ENCODE measurements around the gene CCDC106. TPM values are rescaled to one million over a fixed set of nuclear protein-coding genes. Genes with fewer than 3 reads are reported as not detected.

The CCDC106 gene
- total and polyA plus RNA-seq, 4 donors: 7.2 to 19.0 (median 10.5) TPM

- H3K4me1 ChIP-seq (ENCODE audit: control insufficient read depth in 1 of 2, insufficient read depth in 2 of 2, low read length in 2 of 2): no peaks in the 10 kb centered on the region
- H3K27me3 ChIP-seq (ENCODE audit: control insufficient read depth in 1 of 2, insufficient read depth in 2 of 2, low read length in 1 of 2): no peaks in the 10 kb centered on the region
- no peak overlapping the region for H3K4me3 ChIP-seq (ENCODE audit: low read length in 2 of 2)
- H3K27ac ChIP-seq (ENCODE audit: low read depth in 1 of 2, low read length in 2 of 2): no peak overlapping the region
- WGBS, 2 donors: 44 to 46% methylated on average over 11 of the region's 11 CpGs
- no peak for ATAC-seq (ENCODE audit: low FRiP score)
- no peaks in the 10 kb centered on the region for H3K36me3 ChIP-seq (ENCODE audit: control insufficient read depth in 1 of 2, insufficient read depth in 2 of 2, low read length in 1 of 2)
- no peaks in the 10 kb centered on the region for H3K9me3 ChIP-seq (ENCODE audit: control insufficient read depth, low read length)
- intact Hi-C loops (cut with DNase I): no loop called here
- DNase-seq: no peak
These were observed 23.0 kb upstream of the CCDC106 start for GRCh38 chr19:55625004-55625326.

- Histone ChIP-seq H3K36me3 (ENCODE audit: control insufficient read depth in 1 of 2, insufficient read depth in 2 of 2, low read length in 1 of 2) (no peaks in the 10 kb centered on the region), H3K4me1 (ENCODE audit: control insufficient read depth in 1 of 2, insufficient read depth in 2 of 2, low read length in 2 of 2) (no peaks in the 10 kb centered on the region), H3K27ac (ENCODE audit: low read depth in 1 of 2, low read length in 2 of 2) (no peak overlapping the region), H3K9me3 (ENCODE audit: control insufficient read depth, low read length) (no peaks in the 10 kb centered on the region), H3K4me3 (ENCODE audit: low read length in 2 of 2) (no peak overlapping the region), H3K27me3 (ENCODE audit: control insufficient read depth in 1 of 2, insufficient read depth in 2 of 2, low read length in 1 of 2) (no peaks in the 10 kb centered on the region)
- DNase-seq (no peak), ATAC-seq (ENCODE audit: low FRiP score) (no peak)
- WGBS, 2 donors: 88 to 90% methylated on average over 11 of the region's 11 CpGs
- intact Hi-C loops (cut with DNase I): no loop called here
These were observed 21.7 kb upstream of the CCDC106 start for GRCh38 chr19:55626350-55626749.

GRCh38 chr19:55632463-55632834 is 15.6 kb upstream of the CCDC106 start:
- Histone ChIP-seq H3K9me3 (ENCODE audit: control insufficient read depth, low read length) (no peaks in the 10 kb centered on the region), H3K36me3 (ENCODE audit: control insufficient read depth in 1 of 2, insufficient read depth in 2 of 2, low read length in 1 of 2) (no peaks in the 10 kb centered on the region), H3K4me1 (ENCODE audit: control insufficient read depth in 1 of 2, insufficient read depth in 2 of 2, low read length in 2 of 2) (no peaks in the 10 kb centered on the region), H3K4me3 (ENCODE audit: low read length in 2 of 2) (no peak overlapping the region), H3K27ac (ENCODE audit: low read depth in 1 of 2, low read length in 2 of 2) (peak overlapping the region in 1 of 2 donors; percentile 1), H3K27me3 (ENCODE audit: control insufficient read depth in 1 of 2, insufficient read depth in 2 of 2, low read length in 1 of 2) (no peaks in the 10 kb centered on the region)
- WGBS, 2 donors: 6 to 7% methylated on average over 3 of the region's 3 CpGs
- DNase-seq: peak in 1 of 2 donors; percentile 84
- intact Hi-C loops (cut with DNase I): loop anchor here (5.0 kb wide), 1 partner anchor 115 kb away; no protein-coding TSS in a partner anchor
- ATAC-seq (ENCODE audit: low FRiP score): peak; percentile 85

GRCh38 chr19:55633861-55634260 is 14.2 kb upstream of the CCDC106 start:
- ATAC-seq (ENCODE audit: low FRiP score): no peak
- Histone ChIP-seq H3K27me3 (ENCODE audit: control insufficient read depth in 1 of 2, insufficient read depth in 2 of 2, low read length in 1 of 2) (no peaks in the 10 kb centered on the region), H3K27ac (ENCODE audit: low read depth in 1 of 2, low read length in 2 of 2) (no peak overlapping the region), H3K4me3 (ENCODE audit: low read length in 2 of 2) (no peak overlapping the region), H3K4me1 (ENCODE audit: control insufficient read depth in 1 of 2, insufficient read depth in 2 of 2, low read length in 2 of 2) (no peaks in the 10 kb centered on the region), H3K36me3 (ENCODE audit: control insufficient read depth in 1 of 2, insufficient read depth in 2 of 2, low read length in 1 of 2) (no peaks in the 10 kb centered on the region), H3K9me3 (ENCODE audit: control insufficient read depth, low read length) (no peaks in the 10 kb centered on the region)
- intact Hi-C loops (cut with DNase I): loop anchor here (5.0 kb wide), 1 partner anchor 117 kb away; no protein-coding TSS in a partner anchor
- DNase-seq: no peak
- WGBS, 2 donors: 76 to 83% methylated on average over 8 of the region's 8 CpGs

GRCh38 chr19:55635334-55635717 is 12.7 kb upstream of the CCDC106 start:
- intact Hi-C loops (cut with DNase I): no loop called here
- DNase-seq: peak in 1 of 2 donors; percentile 50
- Histone ChIP-seq H3K4me3 (ENCODE audit: low read length in 2 of 2) (peak overlapping the region; percentile 75 to 85), H3K9me3 (ENCODE audit: control insufficient read depth, low read length) (no peaks in the 10 kb centered on the region), H3K27me3 (ENCODE audit: control insufficient read depth in 1 of 2, insufficient read depth in 2 of 2, low read length in 1 of 2) (no peaks in the 10 kb centered on the region), H3K36me3 (ENCODE audit: control insufficient read depth in 1 of 2, insufficient read depth in 2 of 2, low read length in 1 of 2) (no peaks in the 10 kb centered on the region), H3K4me1 (ENCODE audit: control insufficient read depth in 1 of 2, insufficient read depth in 2 of 2, low read length in 2 of 2) (no peaks in the 10 kb centered on the region), H3K27ac (ENCODE audit: low read depth in 1 of 2, low read length in 2 of 2) (peak overlapping the region; percentile 45 to 93)
- WGBS, 2 donors: 3 to 7% methylated on average over 9 of the region's 9 CpGs
- ATAC-seq (ENCODE audit: low FRiP score): peak; percentile 11

GRCh38 chr19:55635856-55636440 is 12.1 kb upstream of the CCDC106 start:
- Histone ChIP-seq H3K27ac (ENCODE audit: low read depth in 1 of 2, low read length in 2 of 2) (peak overlapping the region; percentile 45 to 93), H3K9me3 (ENCODE audit: control insufficient read depth, low read length) (no peaks in the 10 kb centered on the region), H3K36me3 (ENCODE audit: control insufficient read depth in 1 of 2, insufficient read depth in 2 of 2, low read length in 1 of 2) (no peaks in the 10 kb centered on the region), H3K27me3 (ENCODE audit: control insufficient read depth in 1 of 2, insufficient read depth in 2 of 2, low read length in 1 of 2) (no peaks in the 10 kb centered on the region), H3K4me3 (ENCODE audit: low read length in 2 of 2) (peak overlapping the region; percentile 75 to 85), H3K4me1 (ENCODE audit: control insufficient read depth in 1 of 2, insufficient read depth in 2 of 2, low read length in 2 of 2) (no peaks in the 10 kb centered on the region)
- intact Hi-C loops (cut with DNase I): no loop called here
- ATAC-seq (ENCODE audit: low FRiP score): no peak
- peak in 1 of 2 donors; percentile 25 for DNase-seq
- WGBS, 2 donors: 60 to 66% methylated on average over 7 of the region's 7 CpGs

GRCh38 chr19:55636723-55637122 is 11.3 kb upstream of the CCDC106 start:
- no peaks in the 10 kb centered on the region for H3K4me1 ChIP-seq (ENCODE audit: control insufficient read depth in 1 of 2, insufficient read depth in 2 of 2, low read length in 2 of 2)
- intact Hi-C loops (cut with DNase I): no loop called here

GRCh38 chr19:55637534-55637933 is 10.5 kb upstream of the CCDC106 start:
- WGBS, 2 donors: 74 to 80% methylated on average over 11 of the region's 11 CpGs
- Histone ChIP-seq H3K27me3 (ENCODE audit: control insufficient read depth in 1 of 2, insufficient read depth in 2 of 2, low read length in 1 of 2) (no peaks in the 10 kb centered on the region), H3K36me3 (ENCODE audit: control insufficient read depth in 1 of 2, insufficient read depth in 2 of 2, low read length in 1 of 2) (no peaks in the 10 kb centered on the region), H3K4me1 (ENCODE audit: control insufficient read depth in 1 of 2, insufficient read depth in 2 of 2, low read length in 2 of 2) (no peaks in the 10 kb centered on the region), H3K27ac (ENCODE audit: low read depth in 1 of 2, low read length in 2 of 2) (no peak overlapping the region), H3K4me3 (ENCODE audit: low read length in 2 of 2) (no peak overlapping the region), H3K9me3 (ENCODE audit: control insufficient read depth, low read length) (no peaks in the 10 kb centered on the region)
- DNase-seq: peak in 1 of 2 donors; percentile 45
- ATAC-seq (ENCODE audit: low FRiP score): no peak
- intact Hi-C loops (cut with DNase I): no loop called here

More at GRCh38 chr19:55636723-55637122, 11.3 kb upstream of the CCDC106 start:
- Histone ChIP-seq H3K9me3 (ENCODE audit: control insufficient read depth, low read length) (no peaks in the 10 kb centered on the region), H3K36me3 (ENCODE audit: control insufficient read depth in 1 of 2, insufficient read depth in 2 of 2, low read length in 1 of 2) (no peaks in the 10 kb centered on the region), H3K27ac (ENCODE audit: low read depth in 1 of 2, low read length in 2 of 2) (peak overlapping the region in 1 of 2 donors; percentile 29), H3K4me3 (ENCODE audit: low read length in 2 of 2) (no peak overlapping the region), H3K27me3 (ENCODE audit: control insufficient read depth in 1 of 2, insufficient read depth in 2 of 2, low read length in 1 of 2) (no peaks in the 10 kb centered on the region)
- 83% methylated on average over 4 of the region's 4 CpGs for WGBS, 2 donors
- DNase-seq (no peak), ATAC-seq (ENCODE audit: low FRiP score) (no peak)

- DNase-seq: peak; percentile 50 to 78
- H3K4me3 ChIP-seq (ENCODE audit: low read length in 2 of 2): no peak overlapping the region
- no peaks in the 10 kb centered on the region for H3K36me3 ChIP-seq (ENCODE audit: control insufficient read depth in 1 of 2, insufficient read depth in 2 of 2, low read length in 1 of 2)
- ATAC-seq (ENCODE audit: low FRiP score): no peak
- no peaks in the 10 kb centered on the region for H3K9me3 ChIP-seq (ENCODE audit: control insufficient read depth, low read length)
- intact Hi-C loops (cut with DNase I): no loop called here
- H3K27me3 ChIP-seq (ENCODE audit: control insufficient read depth in 1 of 2, insufficient read depth in 2 of 2, low read length in 1 of 2): no peaks in the 10 kb centered on the region
- H3K27ac ChIP-seq (ENCODE audit: low read depth in 1 of 2, low read length in 2 of 2): no peak overlapping the region
- peaks cover 0 to 3% of the 10 kb centered on the region in 2 donors for H3K4me1 ChIP-seq (ENCODE audit: control insufficient read depth in 1 of 2, insufficient read depth in 2 of 2, low read length in 2 of 2)
- WGBS, 2 donors: 65 to 81% methylated on average over 6 of the region's 6 CpGs
These were observed 9.1 kb upstream of the CCDC106 start for GRCh38 chr19:55638864-55639359.

All from aorta (tissue), 5 donors.